HG02759 (cell line): ENCODE data around the gene SLC17A1.

Experiments used
- ATAC-seq: cut with Tn5 transposase; IDR thresholded peaks from one replicate; pipeline ENCODE4 v1.9.1; 2021; ENCODE audit warnings: mild to moderate bottlenecking, moderate library complexity; ENCODE audit not compliant: unreplicated experiment

The SLC17A1 gene

DNA sequence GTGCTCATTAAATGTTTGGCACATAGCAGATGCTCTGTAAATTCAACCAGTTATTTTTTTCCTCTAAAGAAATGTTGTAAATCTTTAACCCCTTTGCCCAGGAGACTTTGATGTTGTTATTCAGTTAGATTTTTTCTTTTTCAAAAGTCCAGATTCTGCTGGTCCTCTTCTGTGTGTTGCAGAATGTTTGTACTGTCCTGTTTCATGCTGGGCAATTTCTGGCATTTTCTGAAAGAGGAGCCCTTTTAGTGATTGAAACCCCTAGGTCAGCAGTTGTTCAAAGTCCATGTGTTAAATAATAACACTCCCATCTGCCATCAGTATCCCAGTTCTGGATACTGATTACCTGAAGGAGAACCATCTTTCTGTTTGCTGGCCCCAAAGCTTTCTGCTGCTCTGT, 1.3 kb upstream of the SLC17A1 start:
- ATAC-seq: no peak

- ATAC-seq: no peak
Observed at GRCh38 chr6:25832670-25833069, 818 bp upstream of the SLC17A1 start.

DNA sequence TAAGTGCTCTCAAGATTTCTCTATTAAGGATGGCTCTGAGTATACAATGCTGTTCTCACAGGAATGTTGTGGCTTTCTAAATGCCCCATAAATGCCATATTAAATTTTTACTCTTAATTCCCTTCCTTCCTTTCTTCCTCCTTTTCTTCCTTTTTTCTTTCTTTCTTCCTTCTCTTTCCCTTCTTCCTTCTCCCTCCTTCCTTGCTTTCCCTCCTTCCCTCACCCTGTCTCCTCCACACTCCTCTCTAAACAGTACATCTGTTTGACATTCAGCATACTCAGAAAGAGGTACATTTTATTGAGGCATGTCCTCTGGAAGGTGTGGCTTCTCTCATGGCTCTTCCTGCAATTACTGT, 433 bp upstream of the SLC17A1 start:
- no peak for ATAC-seq

DNA sequence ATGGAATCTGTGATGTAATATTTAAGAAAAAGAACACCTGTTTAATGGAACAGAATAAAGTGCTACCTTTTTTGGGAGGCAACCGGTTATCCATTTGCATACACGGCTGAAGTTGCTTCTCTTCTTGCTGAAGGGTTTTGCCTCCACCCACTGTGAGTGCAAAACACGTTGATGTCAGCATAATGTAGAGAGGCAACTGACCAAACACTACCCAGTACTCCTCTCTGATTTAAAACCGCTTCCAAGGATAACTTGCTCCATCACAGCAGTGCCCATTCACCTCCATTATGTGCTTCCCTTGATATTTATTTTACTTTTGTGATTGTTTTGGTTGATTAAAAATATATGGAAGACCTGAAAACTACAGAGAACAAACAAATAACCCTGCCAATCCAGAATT, 1.4 kb downstream of the SLC17A1 start:
- ATAC-seq: no peak

GRCh38 chr6:25829375-25829774, 2.5 kb downstream of the SLC17A1 start:
- peak; percentile 65 for ATAC-seq

GRCh38 chr6:25821341-25821740, 10.5 kb downstream of the SLC17A1 start:
- no peak for ATAC-seq

- ATAC-seq: no peak
Observed at GRCh38 chr6:25816252-25816651, 15.6 kb downstream of the SLC17A1 start.

GRCh38 chr6:25815194-25815593, 16.7 kb downstream of the SLC17A1 start:
- no peak for ATAC-seq

DNA sequence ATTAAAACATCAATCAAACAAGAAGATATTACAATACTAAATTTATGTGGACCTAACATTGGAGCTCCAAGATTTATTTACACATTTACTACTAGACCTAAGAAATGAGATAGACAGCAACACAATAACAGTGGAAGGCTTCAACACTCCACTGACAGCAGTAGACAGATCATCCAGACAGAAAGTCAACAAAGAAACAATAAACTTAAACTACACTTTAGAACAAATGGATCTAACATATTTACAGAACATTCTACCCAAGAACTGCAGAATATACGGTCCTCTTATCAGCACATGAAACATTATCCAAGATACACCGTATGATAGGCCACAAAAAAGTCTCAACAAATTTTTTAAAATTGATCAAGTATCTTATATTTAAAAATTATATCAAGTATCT, 27.0 kb downstream of the SLC17A1 start:
- ATAC-seq: no peak

DNA sequence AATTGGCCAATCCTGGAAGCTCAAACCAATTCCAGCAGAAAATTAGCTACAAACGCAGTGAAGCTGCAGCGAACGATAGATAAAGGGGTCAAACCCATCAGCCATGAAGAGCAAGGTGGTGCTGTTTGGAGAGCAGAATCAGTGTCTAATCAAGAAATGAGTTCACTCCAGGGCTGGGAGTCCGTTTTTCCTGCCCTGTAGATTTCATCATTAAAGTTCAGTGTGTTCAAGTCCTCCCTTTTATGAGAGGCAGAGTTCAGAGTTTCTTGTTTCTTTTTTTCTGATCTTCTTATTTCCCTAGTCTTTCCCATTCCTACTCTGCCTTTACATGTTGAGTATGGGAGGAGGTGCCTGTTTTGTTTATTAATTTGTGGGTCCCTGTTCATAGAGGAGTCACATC, 30.4 kb downstream of the SLC17A1 start:
- ATAC-seq: no peak

DNA sequence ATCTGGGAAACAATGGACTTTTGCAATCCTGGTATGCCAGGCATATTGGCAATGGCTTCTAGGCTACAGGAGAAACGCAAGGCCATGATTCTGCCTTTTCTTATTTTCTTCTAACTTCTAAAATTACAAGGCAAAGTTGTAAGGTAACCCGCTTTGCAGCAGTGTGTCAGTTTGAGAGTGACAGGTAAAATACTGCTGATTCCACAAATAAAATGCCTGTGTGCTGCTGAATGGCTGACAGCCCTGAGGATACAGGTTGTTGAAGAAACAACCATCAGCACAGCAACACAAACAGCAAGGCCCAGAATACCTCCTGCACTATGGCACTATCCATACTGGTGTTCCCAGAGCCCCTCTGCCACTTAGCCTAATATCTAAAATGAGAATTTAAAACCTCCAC, 37.1 kb downstream of the SLC17A1 start:
- no peak for ATAC-seq

GRCh38 chr6:25793970-25794369, 37.9 kb downstream of the SLC17A1 start:
- no peak for ATAC-seq

DNA sequence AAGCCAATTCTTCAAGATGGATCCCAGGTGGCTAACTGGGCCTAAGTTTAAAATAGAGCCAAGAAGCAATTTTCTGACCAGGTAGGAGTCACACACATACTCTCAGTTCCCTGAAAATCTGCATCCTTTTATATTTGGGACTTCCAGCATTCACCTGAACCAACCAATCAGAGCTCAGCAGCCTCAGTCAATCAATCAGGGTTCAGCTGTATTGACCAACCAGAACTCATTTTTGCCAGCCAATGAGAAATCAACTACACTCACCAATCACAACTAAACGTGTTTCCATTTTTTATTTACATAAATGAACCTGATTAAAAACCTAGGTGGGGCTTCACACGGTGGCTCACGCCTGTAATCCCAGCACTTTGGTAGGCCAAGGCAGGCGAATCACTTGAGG, 39.8 kb downstream of the SLC17A1 start:
- no peak for ATAC-seq

DNA sequence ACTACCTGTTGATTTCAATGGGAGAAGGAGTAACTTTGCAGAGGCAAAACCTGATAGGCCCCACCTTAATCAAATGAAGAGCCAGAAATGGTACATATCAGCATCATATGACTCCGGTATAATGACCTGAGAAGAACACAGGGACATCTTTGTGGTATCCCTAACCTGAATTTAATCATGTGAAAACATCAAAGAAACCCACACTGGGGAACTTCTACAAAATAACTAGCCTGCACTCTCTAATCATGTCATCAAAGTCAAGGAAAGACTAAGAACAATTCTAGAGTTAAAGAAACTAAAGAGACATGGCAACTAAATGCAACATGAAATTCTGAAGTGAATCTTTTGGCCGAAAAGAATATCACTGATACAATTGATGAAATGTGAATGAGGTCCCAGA, 42.4 kb downstream of the SLC17A1 start:
- no peak for ATAC-seq

DNA sequence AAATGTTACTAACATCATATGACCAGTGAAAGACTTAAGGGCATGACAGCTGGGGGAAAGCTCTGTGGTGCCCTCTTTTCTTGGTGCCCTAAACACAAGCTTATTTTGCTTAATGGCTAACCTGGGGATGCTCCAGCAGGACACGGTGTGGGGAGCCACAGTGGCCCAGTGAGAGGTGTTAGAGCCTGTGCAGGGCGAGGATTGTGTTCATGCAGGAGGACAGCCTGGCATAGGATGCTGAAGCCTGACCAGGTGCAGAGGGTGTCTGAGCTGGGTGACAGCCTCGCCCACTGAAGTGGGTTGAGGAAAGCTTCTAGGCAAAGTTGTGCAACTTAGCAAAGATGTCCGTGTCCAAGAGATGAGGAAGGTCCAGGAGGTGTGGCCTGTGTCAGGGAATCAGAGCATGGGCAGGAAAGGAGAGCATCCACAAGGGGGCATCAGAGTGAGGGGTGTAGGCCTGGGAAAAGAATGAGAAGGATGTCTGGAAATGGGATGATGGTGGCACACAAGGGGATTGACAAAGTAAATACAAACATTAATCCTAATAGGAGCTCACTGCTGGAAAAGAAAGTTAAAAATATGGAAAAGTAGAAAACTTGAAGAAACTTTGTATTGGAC, 43.4 kb downstream of the SLC17A1 start:
- no peak for ATAC-seq

DNA sequence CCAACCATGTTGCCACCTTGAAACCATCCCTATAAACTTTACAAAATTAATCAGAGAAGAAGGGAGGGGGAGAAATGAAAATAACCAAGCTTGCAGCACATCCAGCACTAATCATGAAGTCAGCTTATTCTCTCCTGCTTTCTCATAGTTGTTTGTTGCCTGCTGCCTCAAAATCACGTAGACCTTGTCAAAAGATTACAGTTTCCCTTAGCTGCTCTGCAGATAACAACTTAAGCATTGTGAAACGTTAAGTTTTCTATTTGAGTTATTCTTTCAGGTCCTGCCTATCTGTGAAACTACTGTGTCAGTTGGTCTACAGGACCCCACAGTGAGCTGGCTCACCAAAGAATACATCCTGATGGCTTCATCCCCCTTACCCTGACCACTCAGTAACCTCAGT, 44.4 kb downstream of the SLC17A1 start:
- ATAC-seq: no peak

DNA sequence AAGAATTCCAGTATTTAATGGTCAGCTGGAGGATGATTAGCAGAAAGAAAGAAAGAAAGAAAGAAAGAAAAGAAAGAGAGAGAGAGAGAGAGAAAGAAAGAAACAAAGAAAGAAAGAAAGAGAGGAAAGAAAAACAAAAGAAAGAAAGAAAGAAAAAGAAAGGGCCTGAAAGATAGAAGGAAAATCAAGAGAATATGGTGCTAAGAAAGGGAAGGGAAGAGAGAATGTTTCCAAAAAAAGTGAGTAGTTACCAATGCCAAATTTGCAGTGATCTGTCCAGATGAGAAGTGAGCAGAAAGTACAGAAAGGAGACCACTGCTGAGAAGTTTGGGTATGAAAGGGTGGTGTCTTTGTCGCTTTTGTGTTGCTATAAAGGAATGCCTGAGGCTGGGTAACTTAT, 50.7 kb downstream of the SLC17A1 start:
- no peak for ATAC-seq

- ATAC-seq: no peak
Observed at GRCh38 chr6:25777856-25778649, 53.8 kb downstream of the SLC17A1 start.

DNA sequence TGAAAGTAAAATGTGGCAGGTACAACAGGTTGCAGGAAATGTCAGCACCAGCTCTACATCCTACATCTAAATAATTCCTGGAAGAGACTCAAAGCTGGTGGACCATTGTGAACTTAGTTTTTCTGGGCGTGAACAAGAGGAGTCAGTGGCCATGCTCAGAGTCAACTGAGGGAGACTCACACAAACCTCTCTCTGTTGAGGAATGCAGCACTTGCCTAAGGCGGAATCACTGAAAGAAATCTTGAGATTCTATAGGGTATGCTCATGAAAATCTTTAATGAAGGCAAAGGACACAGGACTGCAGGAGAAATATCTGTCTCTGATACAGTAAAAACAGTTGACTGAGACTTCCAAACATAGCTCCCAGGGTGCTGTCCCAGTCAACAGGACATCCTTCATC, 54.8 kb downstream of the SLC17A1 start:
- ATAC-seq: no peak

- ATAC-seq: no peak
Observed at GRCh38 chr6:25774120-25774715, 57.6 kb downstream of the SLC17A1 start.

- no peak for ATAC-seq
Observed at GRCh38 chr6:25769983-25770382, 61.9 kb downstream of the SLC17A1 start.

DNA sequence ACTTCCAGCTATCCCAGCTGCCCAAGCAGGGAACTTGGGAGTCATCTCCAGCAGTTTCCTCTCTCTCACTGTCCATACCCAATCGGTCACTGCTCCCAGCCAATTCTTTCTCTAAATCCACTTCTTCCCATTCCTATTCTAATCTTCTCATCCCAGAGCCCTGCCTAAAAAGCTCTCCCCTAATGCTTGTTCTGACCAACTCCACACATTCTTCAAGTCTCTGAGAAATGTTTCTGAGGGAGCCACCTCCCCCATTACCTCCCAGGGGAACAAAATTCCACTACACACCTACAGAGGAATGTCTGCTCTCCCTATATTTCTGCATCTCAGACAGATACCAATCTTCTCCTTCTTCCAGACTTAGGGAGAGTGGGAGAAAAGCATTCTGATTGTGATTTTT, 63.3 kb downstream of the SLC17A1 start:
- no peak for ATAC-seq
